IPS-11a (cell line): ENCODE results near the gene NSD2.
"Not testable (repeated sequence)": the region's sequence is repeated elsewhere in the genome, so short reads cannot be mapped to it uniquely, and the experiment has no call there.

Experiments
- H3K4me3 ChIP-seq: one replicate; pipeline ENCODE4 v1.5.1; 2013; ENCODE audit warnings: low read depth, low read length, control low read depth

NSD2 gene

GRCh38 chr4:1896658-1896991 is 25.4 kb downstream of the NSD2 start:
- H3K4me3 ChIP-seq, result no peak overlapping the region

GRCh38 chr4:1898007-1898406 is 26.8 kb downstream of the NSD2 start:
- no peak overlapping the region for H3K4me3 ChIP-seq

GRCh38 chr4:1898681-1899080 is 27.5 kb downstream of the NSD2 start:
- H3K4me3 ChIP-seq, result no peak overlapping the region

- no peak overlapping the region for H3K4me3 ChIP-seq
Observed at GRCh38 chr4:1899149-1900086, 28.2 kb downstream of the NSD2 start.

- no peak overlapping the region for H3K4me3 ChIP-seq
Observed at GRCh38 chr4:1900087-1900433, 28.9 kb downstream of the NSD2 start.

- H3K4me3 ChIP-seq, result no peak overlapping the region
Observed at GRCh38 chr4:1900624-1901023, 29.4 kb downstream of the NSD2 start.

- H3K4me3 ChIP-seq, result no peak overlapping the region
Observed at GRCh38 chr4:1901127-1901526, 29.9 kb downstream of the NSD2 start.

GRCh38 chr4:1902243-1902642 is 31.1 kb downstream of the NSD2 start:
- no peak overlapping the region for H3K4me3 ChIP-seq

GRCh38 chr4:1903035-1903434 is 31.8 kb downstream of the NSD2 start:
- no peak overlapping the region for H3K4me3 ChIP-seq

- H3K4me3 ChIP-seq, result no peak overlapping the region
Observed at GRCh38 chr4:1904042-1904441, 32.8 kb downstream of the NSD2 start.

- no peak overlapping the region for H3K4me3 ChIP-seq
Observed at GRCh38 chr4:1907848-1908525, 36.8 kb downstream of the NSD2 start.

- not testable (repeated sequence) for H3K4me3 ChIP-seq
Observed at GRCh38 chr4:1909696-1910095, 38.5 kb downstream of the NSD2 start.

- H3K4me3 ChIP-seq, result no peak overlapping the region
Observed at GRCh38 chr4:1910643-1911042, 39.5 kb downstream of the NSD2 start.

GRCh38 chr4:1911316-1911715 is 40.1 kb downstream of the NSD2 start:
- not testable (repeated sequence) for H3K4me3 ChIP-seq

GRCh38 chr4:1922821-1923220 is 51.6 kb downstream of the NSD2 start:
- no peak overlapping the region for H3K4me3 ChIP-seq

GRCh38 chr4:1927675-1928074 is 56.5 kb downstream of the NSD2 start:
- H3K4me3 ChIP-seq, result no peak overlapping the region

GRCh38 chr4:1928356-1929239 is 57.4 kb downstream of the NSD2 start:
- no peak overlapping the region for H3K4me3 ChIP-seq

GRCh38 chr4:1932736-1933135 is 61.5 kb downstream of the NSD2 start:
- no peak overlapping the region for H3K4me3 ChIP-seq

GRCh38 chr4:1933700-1934099 is 62.5 kb downstream of the NSD2 start:
- H3K4me3 ChIP-seq, result no peak overlapping the region

GRCh38 chr4:1937550-1937949 is 66.4 kb downstream of the NSD2 start:
- H3K4me3 ChIP-seq, result no peak overlapping the region

GRCh38 chr4:1938027-1938426 is 66.8 kb downstream of the NSD2 start:
- no peak overlapping the region for H3K4me3 ChIP-seq
